ENCODE data around the gene SLC9A4. TPM values are rescaled to one million over a fixed set of nuclear protein-coding genes. Genes with fewer than 3 reads are reported as not detected.

SLC9A4 gene
- total RNA-seq, 1 donor from 2014 or later: 7.9 TPM

DNA sequence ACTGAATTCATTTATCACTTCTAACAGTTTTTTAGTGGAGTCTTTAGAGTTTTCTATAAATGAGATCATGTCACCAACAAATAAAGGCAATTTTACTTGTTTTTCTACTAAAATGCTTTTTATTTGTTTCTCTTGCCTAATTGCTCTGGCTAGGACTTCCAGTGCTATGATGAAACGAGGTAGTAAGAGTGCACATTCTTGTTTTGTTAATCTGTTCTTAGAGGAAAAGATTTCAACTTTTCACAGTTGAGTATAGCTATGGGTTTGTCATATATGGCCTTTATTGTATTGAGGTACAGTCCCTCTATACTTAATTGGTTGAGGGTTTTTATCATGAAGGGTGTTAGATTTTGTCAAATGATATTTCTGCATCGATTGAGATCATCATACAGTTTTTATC, 44.5 kb upstream of the SLC9A4 start:
- TF ChIP-seq, protein P1, sequence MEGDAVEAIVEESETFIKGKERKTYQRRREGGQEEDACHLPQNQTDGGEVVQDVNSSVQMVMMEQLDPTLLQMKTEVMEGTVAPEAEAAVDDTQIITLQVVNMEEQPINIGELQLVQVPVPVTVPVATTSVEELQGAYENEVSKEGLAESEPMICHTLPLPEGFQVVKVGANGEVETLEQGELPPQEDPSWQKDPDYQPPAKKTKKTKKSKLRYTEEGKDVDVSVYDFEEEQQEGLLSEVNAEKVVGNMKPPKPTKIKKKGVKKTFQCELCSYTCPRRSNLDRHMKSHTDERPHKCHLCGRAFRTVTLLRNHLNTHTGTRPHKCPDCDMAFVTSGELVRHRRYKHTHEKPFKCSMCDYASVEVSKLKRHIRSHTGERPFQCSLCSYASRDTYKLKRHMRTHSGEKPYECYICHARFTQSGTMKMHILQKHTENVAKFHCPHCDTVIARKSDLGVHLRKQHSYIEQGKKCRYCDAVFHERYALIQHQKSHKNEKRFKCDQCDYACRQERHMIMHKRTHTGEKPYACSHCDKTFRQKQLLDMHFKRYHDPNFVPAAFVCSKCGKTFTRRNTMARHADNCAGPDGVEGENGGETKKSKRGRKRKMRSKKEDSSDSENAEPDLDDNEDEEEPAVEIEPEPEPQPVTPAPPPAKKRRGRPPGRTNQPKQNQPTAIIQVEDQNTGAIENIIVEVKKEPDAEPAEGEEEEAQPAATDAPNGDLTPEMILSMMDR (conservative IDR thresholded peaks at IDR 0.05): no peak
- no peak for DNase-seq (ENCODE audit: extremely low spot score, unreplicated experiment)
- H3K9me3 Mint-ChIP-seq: no peaks in the 10 kb centered on the region
- no peak overlapping the region for H3K4me3 Mint-ChIP-seq
- H3K27me3 Mint-ChIP-seq: peaks cover 15% of the 10 kb centered on the region
- no peak overlapping the region for H3K27ac Mint-ChIP-seq
- H3K4me1 Mint-ChIP-seq (ENCODE audit: unreplicated experiment): no peaks in the 10 kb centered on the region
- H3K36me3 Mint-ChIP-seq: no peaks in the 10 kb centered on the region

DNA sequence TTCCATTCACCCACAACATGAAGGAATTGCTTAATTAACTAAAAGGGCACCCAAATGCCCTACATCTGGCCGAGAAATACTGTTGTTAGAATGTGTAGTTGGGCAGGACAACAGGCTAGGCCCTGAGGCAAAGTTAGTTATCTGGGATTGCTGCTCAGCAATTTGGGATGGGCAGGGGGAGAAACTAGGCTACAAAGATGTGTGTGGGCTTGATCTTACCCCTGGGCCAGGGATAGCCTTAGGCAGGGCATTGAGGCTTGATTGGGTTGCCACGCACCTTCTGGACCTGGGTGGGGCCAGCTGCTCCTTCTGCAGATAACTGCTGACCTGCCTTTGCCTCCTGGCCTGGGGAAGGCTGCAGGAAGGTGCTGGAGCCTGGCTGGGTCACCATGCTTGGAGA, 40.6 kb upstream of the SLC9A4 start:
- H3K27me3 Mint-ChIP-seq: peaks cover 11% of the 10 kb centered on the region
- H3K9me3 Mint-ChIP-seq: no peaks in the 10 kb centered on the region
- H3K4me1 Mint-ChIP-seq (ENCODE audit: unreplicated experiment): peaks cover 4% of the 10 kb centered on the region
- H3K4me3 Mint-ChIP-seq: no peak overlapping the region
- TF ChIP-seq, protein P1 (conservative IDR thresholded peaks at IDR 0.05): no peak
- H3K27ac Mint-ChIP-seq: no peak overlapping the region
- DNase-seq (ENCODE audit: extremely low spot score, unreplicated experiment): no peak
- no peaks in the 10 kb centered on the region for H3K36me3 Mint-ChIP-seq

DNA sequence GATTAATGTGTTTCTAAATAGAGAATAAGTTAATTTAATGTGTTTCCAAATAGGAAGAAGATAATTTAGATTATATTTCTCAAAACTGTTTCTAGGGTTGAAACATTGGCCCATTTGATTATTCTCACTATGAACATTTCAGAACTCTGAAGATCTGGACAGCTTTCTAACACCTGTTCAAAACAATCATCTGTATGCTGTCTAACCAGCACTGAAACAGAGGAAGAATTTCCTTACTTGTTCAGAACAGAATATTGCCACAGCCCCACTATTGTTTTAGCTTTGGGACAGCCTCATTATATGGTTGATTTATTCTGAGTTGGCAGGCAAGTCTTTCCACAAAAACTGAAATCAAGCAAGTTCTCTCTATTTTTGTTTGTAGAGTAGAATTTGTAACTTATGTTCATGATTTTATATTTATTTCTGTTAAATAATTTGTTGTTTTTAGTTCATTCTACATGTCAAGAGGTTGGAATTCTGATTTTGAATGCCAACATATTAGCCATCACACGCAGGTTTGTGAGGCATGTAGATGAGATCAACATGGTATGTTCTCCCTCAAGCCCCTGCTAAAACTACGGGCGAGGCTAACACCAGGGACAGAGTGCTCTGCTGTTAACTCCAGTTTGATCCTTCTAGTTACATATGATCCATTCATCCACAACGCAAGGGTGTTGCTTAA, 38.9 kb upstream of the SLC9A4 start:
- TF ChIP-seq, protein P1 (conservative IDR thresholded peaks at IDR 0.05): no peak
- DNase-seq (ENCODE audit: extremely low spot score, unreplicated experiment): no peak
- Mint-ChIP-seq H3K36me3 (no peaks in the 10 kb centered on the region), H3K27me3 (peaks cover 7% of the 10 kb centered on the region), H3K4me3 (no peak overlapping the region), H3K9me3 (no peaks in the 10 kb centered on the region), H3K27ac (no peak overlapping the region), H3K4me1 (ENCODE audit: unreplicated experiment) (peaks cover 4% of the 10 kb centered on the region)

DNA sequence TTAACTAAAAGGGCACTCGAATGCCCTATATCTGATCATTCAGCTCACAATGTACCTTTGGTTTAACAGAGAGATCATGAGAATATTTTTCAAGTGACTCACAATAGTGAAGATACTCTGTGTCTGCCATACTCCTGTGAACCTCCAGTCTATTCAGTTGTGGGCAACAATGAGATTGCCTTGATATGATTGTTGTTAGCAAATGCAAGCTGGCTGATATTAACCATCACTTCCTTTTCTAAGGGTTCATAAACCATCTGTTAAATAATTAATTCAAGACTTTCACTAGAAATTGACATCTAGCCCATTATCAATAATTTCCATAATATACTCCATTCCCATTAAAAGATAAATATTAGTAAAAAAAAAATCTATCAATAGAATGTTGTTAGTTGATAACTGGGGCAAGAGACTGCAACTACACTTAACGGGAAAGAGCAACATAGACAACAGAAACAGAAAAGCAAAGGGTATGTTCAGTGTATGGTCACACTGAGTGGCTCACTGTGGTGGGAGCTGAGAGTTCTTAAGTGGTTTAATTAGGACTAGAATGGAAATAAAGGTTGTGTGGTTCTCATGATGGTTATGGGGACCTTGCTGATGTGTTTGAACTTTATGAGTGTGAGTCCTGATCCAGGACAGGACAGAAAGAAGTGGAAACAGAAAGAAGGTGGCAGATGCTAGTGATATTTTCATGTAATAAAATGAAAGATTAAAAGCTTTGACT, 38.2 kb upstream of the SLC9A4 start:
- Mint-ChIP-seq H3K36me3 (no peaks in the 10 kb centered on the region), H3K9me3 (no peaks in the 10 kb centered on the region), H3K4me3 (no peak overlapping the region), H3K27ac (no peak overlapping the region), H3K4me1 (ENCODE audit: unreplicated experiment) (peaks cover 4% of the 10 kb centered on the region), H3K27me3 (peaks cover 2% of the 10 kb centered on the region)
- DNase-seq (ENCODE audit: extremely low spot score, unreplicated experiment): no peak
- TF ChIP-seq, protein P1 (conservative IDR thresholded peaks at IDR 0.05): no peak

DNA sequence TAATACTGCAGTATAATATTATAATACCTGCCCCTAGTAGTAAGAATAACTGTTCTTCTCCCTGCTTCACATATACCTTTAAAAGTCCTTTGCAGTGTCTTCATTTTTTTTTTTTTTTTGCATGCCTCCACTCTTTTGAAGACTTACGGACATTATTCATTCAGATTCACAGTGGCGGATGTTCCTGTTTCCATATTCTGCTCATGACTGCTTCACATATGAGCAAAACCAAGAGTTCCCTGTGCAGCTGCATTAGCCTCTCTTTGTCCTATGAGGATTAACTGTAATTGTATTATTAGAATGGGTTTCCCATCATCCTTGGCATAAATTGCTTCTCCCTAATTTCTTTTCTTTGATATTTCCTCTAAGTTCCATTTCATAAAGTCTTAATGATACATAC, 37.3 kb upstream of the SLC9A4 start:
- Mint-ChIP-seq H3K36me3 (no peaks in the 10 kb centered on the region), H3K4me1 (ENCODE audit: unreplicated experiment) (peaks cover 4% of the 10 kb centered on the region), H3K9me3 (no peaks in the 10 kb centered on the region), H3K27me3 (no peaks in the 10 kb centered on the region), H3K27ac (no peak overlapping the region), H3K4me3 (no peak overlapping the region)
- TF ChIP-seq, protein P1 (conservative IDR thresholded peaks at IDR 0.05): no peak
- DNase-seq (ENCODE audit: extremely low spot score, unreplicated experiment): no peak

All from type B pancreatic cell (in vitro differentiated cells).